Mesenchymal stem cell (in vitro differentiated cells and primary cell): Measurements from ENCODE around the gene LAMC1.
A peak's percentile ranks its signal among the peaks of the same experiment; 100 is the strongest.

ENCODE experiments used
- DNase-seq: peaks from one replicate; pipeline ENCODE4 v3.0.0-alpha.2; 2013
- H2AFZ ChIP-seq: one replicate; pipeline ENCODE4 v1.6.1; 2013; ENCODE audit warnings: low read depth, mild to moderate bottlenecking, control low read depth, inconsistent platforms, low read length, moderate library complexity
- H2AK5ac ChIP-seq: 2 replicates; pipeline ENCODE4 v1.6.1; 2013; ENCODE audit warnings: low read length, moderate library complexity, mild to moderate bottlenecking, inconsistent platforms; ENCODE audit not compliant: severe bottlenecking
- H2BK120ac ChIP-seq: one replicate; pipeline ENCODE4 v1.6.1; 2013; ENCODE audit warnings: low read depth, mild to moderate bottlenecking, inconsistent platforms, low read length, moderate library complexity
- H2BK12ac ChIP-seq, 2 experiments: one replicate each; pipeline ENCODE4 v1.6.1; 2013; ENCODE audit warnings: inconsistent platforms in 2 of 2, low read length in 2 of 2, mild to moderate bottlenecking in 2 of 2, moderate library complexity in 2 of 2, control low read depth in 1 of 2
- H2BK15ac ChIP-seq: one replicate; pipeline ENCODE4 v1.6.1; 2013; ENCODE audit warnings: mild to moderate bottlenecking, low read depth, inconsistent platforms; ENCODE audit not compliant: poor library complexity, severe bottlenecking
- H2BK5ac ChIP-seq: 2 replicates; pipeline ENCODE4 v1.6.1; 2013; ENCODE audit warnings: low read depth, mild to moderate bottlenecking, low read length, control low read depth, inconsistent platforms; ENCODE audit not compliant: poor library complexity, severe bottlenecking
- H3K14ac ChIP-seq, 2 experiments: one replicate each; pipeline ENCODE4 v1.6.1; 2013; ENCODE audit warnings: inconsistent platforms in 2 of 2, low read length in 2 of 2, control low read depth in 1 of 2, mild to moderate bottlenecking in 1 of 2, moderate library complexity in 1 of 2
- H3K18ac ChIP-seq, 2 experiments: one replicate each; pipeline ENCODE4 v1.6.1; 2013; ENCODE audit warnings: inconsistent platforms in 2 of 2, low read length in 2 of 2, control low read depth in 1 of 2, low read depth in 1 of 2, mild to moderate bottlenecking in 1 of 2
- H3K23ac ChIP-seq, 2 experiments: one replicate each; pipeline ENCODE4 v1.6.1; 2013; ENCODE audit warnings: inconsistent platforms in 2 of 2, low read length in 2 of 2, mild to moderate bottlenecking in 2 of 2, moderate library complexity in 2 of 2, control low read depth in 1 of 2
- H3K27ac ChIP-seq: 2 replicates; pipeline ENCODE4 v1.5.1; 2013; ENCODE audit warnings: mild to moderate bottlenecking, moderate library complexity, low read length, control low read depth, inconsistent platforms; ENCODE audit not compliant: poor library complexity, severe bottlenecking
- H3K27me3 ChIP-seq, 2 experiments: 2 replicates each; pipeline versions ENCODE4 v1.6.1 to v1.7.0; 2013; ENCODE audit warnings: low read length in 2 of 2, mild to moderate bottlenecking in 2 of 2, moderate library complexity in 2 of 2, control low read depth in 1 of 2, inconsistent platforms in 1 of 2; ENCODE audit not compliant: control insufficient read depth in 1 of 2, insufficient read depth in 1 of 2
- H3K36me3 ChIP-seq, 2 experiments: 2 replicates each; pipeline versions ENCODE4 v1.6.1 to v1.7.0; 2013; ENCODE audit warnings: low read length in 2 of 2, control low read depth in 1 of 2, inconsistent platforms in 1 of 2, low read depth in 1 of 2, mild to moderate bottlenecking in 1 of 2; ENCODE audit not compliant: insufficient read depth in 2 of 2, control insufficient read depth in 1 of 2
- H3K4ac ChIP-seq, 2 experiments: one replicate each; pipeline ENCODE4 v1.6.1; 2013; ENCODE audit warnings: inconsistent platforms in 2 of 2, low read length in 2 of 2, mild to moderate bottlenecking in 2 of 2, moderate library complexity in 2 of 2, control low read depth in 1 of 2, low read depth in 1 of 2
- H3K4me1 ChIP-seq: 2 replicates; pipeline ENCODE4 v1.6.1; 2013; ENCODE audit warnings: low read depth, low read length, control low read depth; ENCODE audit not compliant: control insufficient read depth, insufficient read depth
- H3K4me2 ChIP-seq: 2 replicates; pipeline ENCODE4 v1.6.1; 2013; ENCODE audit warnings: low read length, mild to moderate bottlenecking, inconsistent platforms; ENCODE audit not compliant: poor library complexity, severe bottlenecking
- H3K4me3 ChIP-seq, 2 experiments: 2 replicates each; pipeline versions ENCODE4 v1.5.1 to v1.7.0; 2013; ENCODE audit warnings: low read length in 2 of 2, mild to moderate bottlenecking in 2 of 2, control low read depth in 1 of 2, low read depth in 1 of 2; ENCODE audit not compliant: insufficient read depth in 1 of 2
- H3K79me1 ChIP-seq: replicated peaks from 2 replicates; pipeline ENCODE4 v1.6.1; 2013; ENCODE audit warnings: mild to moderate bottlenecking, control low read depth, low read length, inconsistent platforms; ENCODE audit not compliant: poor library complexity, severe bottlenecking
- H3K9ac ChIP-seq: 2 replicates; pipeline ENCODE4 v1.7.0; 2013; ENCODE audit warnings: mild to moderate bottlenecking, low read length, moderate library complexity
- H3K9me3 ChIP-seq: 2 replicates; pipeline ENCODE4 v1.7.0; 2013; ENCODE audit warnings: mild to moderate bottlenecking, low read length; ENCODE audit not compliant: control insufficient read depth
- H4K8ac ChIP-seq: one replicate; pipeline ENCODE4 v1.6.1; 2013; ENCODE audit warnings: inconsistent platforms, mild to moderate bottlenecking, low read length, moderate library complexity
- H4K91ac ChIP-seq: one replicate; pipeline ENCODE4 v1.6.1; 2013; ENCODE audit warnings: mild to moderate bottlenecking, low read length, inconsistent platforms
- WGBS: methylation state at CpG from one replicate; pipeline ENCODE4 v1.1.7; 2013; ENCODE audit warnings: mixed read lengths; 5-methylcytosine and 5-hydroxymethylcytosine counted together

The LAMC1 gene

GRCh38 chr1:183129921-183130690 is 106.9 kb downstream of the LAMC1 start:
- Histone ChIP-seq H4K8ac (no peak overlapping the region), H3K23ac (no peak overlapping the region), H3K9ac (peak overlapping the region; percentile 33), H3K9me3 (no peaks in the 10 kb centered on the region), H2BK12ac (no peak overlapping the region), H2BK120ac (no peak overlapping the region), H3K27me3 (no peaks in the 10 kb centered on the region), H3K4me3 (peak overlapping the region in 1 of 2 experiments; percentile 1), H3K4me2 (no peak overlapping the region), H2BK5ac (no peak overlapping the region), H2BK15ac (no peak overlapping the region), H2AK5ac (no peak overlapping the region), H3K18ac (no peak overlapping the region), H4K91ac (no peak overlapping the region), H3K4me1 (peaks cover 2% of the 10 kb centered on the region), H3K36me3 (peaks cover 35 to 98% of the 10 kb centered on the region in 2 experiments), H3K79me1 (peaks cover 16% of the 10 kb centered on the region), H3K14ac (no peak overlapping the region), H2AFZ (no peak overlapping the region), H3K4ac (no peak overlapping the region), H3K27ac (no peak overlapping the region)
- DNase-seq = no peak
- 98% methylated on average over 13 of the region's 15 CpGs for WGBS

GRCh38 chr1:183131166-183131565 is 107.9 kb downstream of the LAMC1 start:
- Histone ChIP-seq H3K27me3 (no peaks in the 10 kb centered on the region), H3K23ac (no peak overlapping the region), H2BK5ac (no peak overlapping the region), H3K14ac (no peak overlapping the region), H2AK5ac (no peak overlapping the region), H2BK120ac (no peak overlapping the region), H4K91ac (no peak overlapping the region), H3K4me2 (no peak overlapping the region), H3K4me1 (no peaks in the 10 kb centered on the region), H3K27ac (no peak overlapping the region), H3K9me3 (no peaks in the 10 kb centered on the region), H3K4me3 (no peak overlapping the region), H2BK15ac (no peak overlapping the region), H3K9ac (peak overlapping the region; percentile 44), H3K4ac (no peak overlapping the region), H2BK12ac (no peak overlapping the region), H3K36me3 (peaks cover 29 to 98% of the 10 kb centered on the region in 2 experiments), H4K8ac (no peak overlapping the region), H3K18ac (no peak overlapping the region), H2AFZ (no peak overlapping the region), H3K79me1 (peaks cover 12% of the 10 kb centered on the region)
- no CpG with 5 or more reads among the region's 2 CpGs for WGBS
- no peak for DNase-seq

GRCh38 chr1:183135336-183135735 is 112.1 kb downstream of the LAMC1 start:
- WGBS = 93% methylated on average over 2 of the region's 2 CpGs
- Histone ChIP-seq H2AFZ (no peak overlapping the region), H2BK12ac (no peak overlapping the region), H3K9me3 (no peaks in the 10 kb centered on the region), H4K91ac (no peak overlapping the region), H3K4me3 (no peak overlapping the region), H3K9ac (no peak overlapping the region), H3K4ac (no peak overlapping the region), H3K18ac (no peak overlapping the region), H2BK15ac (no peak overlapping the region), H3K27me3 (no peaks in the 10 kb centered on the region), H4K8ac (no peak overlapping the region), H3K23ac (no peak overlapping the region), H3K14ac (no peak overlapping the region), H3K4me2 (no peak overlapping the region), H2BK120ac (no peak overlapping the region), H2BK5ac (no peak overlapping the region), H3K36me3 (peaks cover 20 to 98% of the 10 kb centered on the region in 2 experiments), H2AK5ac (no peak overlapping the region), H3K27ac (no peak overlapping the region), H3K79me1 (peaks cover 18% of the 10 kb centered on the region), H3K4me1 (peaks cover 4% of the 10 kb centered on the region)
- no peak for DNase-seq

GRCh38 chr1:183137782-183138181 is 114.6 kb downstream of the LAMC1 start:
- Histone ChIP-seq H2BK120ac (no peak overlapping the region), H2BK15ac (no peak overlapping the region), H3K14ac (no peak overlapping the region), H3K36me3 (peaks cover 25 to 100% of the 10 kb centered on the region in 2 experiments), H3K23ac (no peak overlapping the region), H3K4me2 (no peak overlapping the region), H2BK12ac (no peak overlapping the region), H2AK5ac (no peak overlapping the region), H3K4me1 (peaks cover 4% of the 10 kb centered on the region), H2BK5ac (no peak overlapping the region), H3K27ac (no peak overlapping the region), H3K79me1 (peaks cover 23% of the 10 kb centered on the region), H2AFZ (no peak overlapping the region), H4K8ac (no peak overlapping the region), H4K91ac (no peak overlapping the region), H3K27me3 (no peaks in the 10 kb centered on the region), H3K18ac (no peak overlapping the region), H3K9ac (peak overlapping the region; percentile 50), H3K4ac (no peak overlapping the region), H3K9me3 (no peaks in the 10 kb centered on the region), H3K4me3 (no peak overlapping the region)
- 80% methylated on average over 2 of the region's 3 CpGs for WGBS
- no peak for DNase-seq
